Right lobe of liver (tissue), 4 donors: ENCODE results near the gene GALNT16.

Experiments used
- POLR2A ChIP-seq: fragments of 450-650 bp; IDR thresholded peaks from one replicate; pipeline ENCODE4 v1.6.1; 2017; ENCODE audit warnings: antibody characterized with exemption, mild to moderate bottlenecking
- TF ChIP-seq, protein P1 (sequence below), 4 donors: fragments of 200-600 bp in 3 of 4; fragments of 450-650 bp in 1 of 4; IDR thresholded peaks; one replicate each; pipeline versions ENCODE4 v1.5.1 to v1.8.0; 2016 to 2022; ENCODE audit warnings: antibody characterized with exemption in 4 of 4, mild to moderate bottlenecking in 2 of 4
- donor health status: DM: no; HTN: no; CAD: no.
- donor health status: DM: no; HTN: no; CAD: no.
- donor health status: DM: no; HTN: yes; CAD: no.

DNA sequence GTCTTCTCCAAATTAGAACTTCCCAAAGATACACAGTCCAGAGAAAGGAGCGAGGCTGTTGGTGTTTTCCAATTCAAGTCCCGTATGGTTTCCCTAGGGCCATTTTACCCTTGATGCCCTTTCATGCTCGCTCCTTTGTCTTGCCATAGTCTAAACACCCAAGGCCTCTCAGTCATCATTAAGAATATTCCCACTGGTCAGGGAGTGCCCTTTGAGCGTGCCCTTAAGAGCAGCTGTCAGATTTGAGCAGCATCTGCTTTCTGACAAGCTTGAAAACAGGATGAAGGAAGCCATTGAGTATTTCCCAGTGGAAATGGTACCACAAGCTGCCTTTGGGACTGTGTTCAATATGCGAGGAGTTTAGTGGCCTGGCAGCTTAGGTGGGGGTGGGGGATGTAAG is 10.4 kb upstream of the GALNT16 start:
- no peak for TF ChIP-seq POLR2A
- TF ChIP-seq, protein P1, sequence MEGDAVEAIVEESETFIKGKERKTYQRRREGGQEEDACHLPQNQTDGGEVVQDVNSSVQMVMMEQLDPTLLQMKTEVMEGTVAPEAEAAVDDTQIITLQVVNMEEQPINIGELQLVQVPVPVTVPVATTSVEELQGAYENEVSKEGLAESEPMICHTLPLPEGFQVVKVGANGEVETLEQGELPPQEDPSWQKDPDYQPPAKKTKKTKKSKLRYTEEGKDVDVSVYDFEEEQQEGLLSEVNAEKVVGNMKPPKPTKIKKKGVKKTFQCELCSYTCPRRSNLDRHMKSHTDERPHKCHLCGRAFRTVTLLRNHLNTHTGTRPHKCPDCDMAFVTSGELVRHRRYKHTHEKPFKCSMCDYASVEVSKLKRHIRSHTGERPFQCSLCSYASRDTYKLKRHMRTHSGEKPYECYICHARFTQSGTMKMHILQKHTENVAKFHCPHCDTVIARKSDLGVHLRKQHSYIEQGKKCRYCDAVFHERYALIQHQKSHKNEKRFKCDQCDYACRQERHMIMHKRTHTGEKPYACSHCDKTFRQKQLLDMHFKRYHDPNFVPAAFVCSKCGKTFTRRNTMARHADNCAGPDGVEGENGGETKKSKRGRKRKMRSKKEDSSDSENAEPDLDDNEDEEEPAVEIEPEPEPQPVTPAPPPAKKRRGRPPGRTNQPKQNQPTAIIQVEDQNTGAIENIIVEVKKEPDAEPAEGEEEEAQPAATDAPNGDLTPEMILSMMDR (IDR thresholded peaks at IDR 0.05) = no peak
